Prostate gland (tissue), 2 donors: ENCODE data around the gene CACNA1E. TPM values are rescaled to one million over a fixed set of nuclear protein-coding genes. Genes with fewer than 3 reads are reported as not detected.
A peak's percentile ranks its signal among the peaks of the same experiment; 100 is the strongest.

Source experiments
- DNase-seq: peaks from one replicate; pipeline ENCODE4 v3.0.0-alpha.2; 2019; ENCODE audit warnings: low spot score
- H3K27ac ChIP-seq, 2 donors: fragments of 200-600 bp; sonication (generic); 2 replicates each; pipeline ENCODE4 v1.5.1; 2017 to 2019
- H3K27me3 ChIP-seq: fragments of 200-600 bp; sonication (generic); replicated peaks from 2 replicates; pipeline ENCODE4 v1.5.1; 2019; ENCODE audit not compliant: insufficient read depth
- H3K36me3 ChIP-seq, 2 donors: fragments of 200-600 bp; sonication (generic); 1 replicate in 1 of 2; 2 replicates in 1 of 2; pipeline versions ENCODE4 v1.5.1 to v1.8.1; 2017 to 2019
- H3K4me1 ChIP-seq: fragments of 200-600 bp; sonication (generic); replicated peaks from 2 replicates; pipeline ENCODE4 v1.5.1; 2019
- H3K4me3 ChIP-seq, 2 donors: fragments of 200-600 bp; sonication (generic); 2 replicates each; pipeline ENCODE4 v1.5.1; 2017 to 2019
- H3K9me3 ChIP-seq: fragments of 200-600 bp; sonication (generic); 2 replicates; pipeline ENCODE4 v1.5.1; 2017
- CTCF ChIP-seq, 4 experiments: fragments of 200-600 bp in 2 of 4; fragments of 450-650 bp in 2 of 4; sonication (generic) in 2 of 4; IDR thresholded peaks; 1 replicate in 3 of 4; 2 replicates in 1 of 4; pipeline ENCODE4 v1.5.1; 2016 to 2019; ENCODE audit warnings: antibody characterized with exemption in 4 of 4, mild to moderate bottlenecking in 2 of 4, moderate library complexity in 2 of 4
- POLR2A ChIP-seq: fragments of 450-650 bp; IDR thresholded peaks from one replicate; pipeline ENCODE4 v1.6.1; 2016; ENCODE audit warnings: antibody characterized with exemption, mild to moderate bottlenecking
- POLR2AphosphoS5 ChIP-seq: sonication (generic); formaldehyde crosslinking; IDR thresholded peaks from one replicate; pipeline ENCODE4 v1.6.1; 2017; ENCODE audit warnings: antibody characterized with exemption
- WGBS: methylation state at CpG from one replicate; pipeline ENCODE4 v1.1.5; 2018; 5-methylcytosine and 5-hydroxymethylcytosine counted together
- intact Hi-C: fragments of 100-400 bp; cut with DNase I; formaldehyde crosslinking; loops from one replicate; pipeline ENCODE4 v1.14.2; 2022
- total RNA-seq, 2 donors: library from RNA; depleted of rRNA; stranded (reverse); fragments of >200 nt; gene quantifications; one replicate each; pipeline ENCODE4 v1.1.0, GENCODE V29; 2016

Gene CACNA1E
- total RNA-seq, 2 donors from 2014 or later = 4.1 TPM; not detected in 1

DNA sequence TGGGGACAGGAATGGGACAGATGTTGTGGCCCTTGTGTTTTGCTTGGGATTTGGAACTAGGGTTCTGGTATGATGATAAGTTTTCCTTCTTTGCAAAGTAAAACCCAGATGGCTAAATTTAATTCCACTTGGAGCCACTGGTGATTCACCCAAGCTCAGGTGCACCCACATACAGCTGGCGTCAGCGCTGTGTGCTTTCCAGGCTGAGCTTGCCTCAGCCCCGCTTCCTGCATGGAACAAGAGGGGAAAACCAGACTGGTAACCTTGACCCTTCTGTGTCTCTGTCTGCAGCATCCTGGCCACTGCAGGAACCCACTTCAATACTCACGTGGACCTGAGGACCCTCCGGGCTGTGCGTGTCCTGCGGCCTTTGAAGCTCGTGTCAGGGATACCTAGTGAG, 94.2 kb downstream of the CACNA1E start:
- Histone ChIP-seq H3K4me3 (no peak overlapping the region), H3K9me3 (no peaks in the 10 kb centered on the region), H3K4me1 (no peaks in the 10 kb centered on the region), H3K27ac (no peak overlapping the region), H3K36me3 (no peaks in the 10 kb centered on the region), H3K27me3 (no peaks in the 10 kb centered on the region)
- intact Hi-C loops = no loop called here
- no peak for TF ChIP-seq POLR2AphosphoS5
- no peak for TF ChIP-seq CTCF (IDR thresholded peaks at IDR 0.05)
- no peak for TF ChIP-seq POLR2A
- 95% methylated on average over 8 of the region's 8 CpGs for WGBS
- DNase-seq = no peak

DNA sequence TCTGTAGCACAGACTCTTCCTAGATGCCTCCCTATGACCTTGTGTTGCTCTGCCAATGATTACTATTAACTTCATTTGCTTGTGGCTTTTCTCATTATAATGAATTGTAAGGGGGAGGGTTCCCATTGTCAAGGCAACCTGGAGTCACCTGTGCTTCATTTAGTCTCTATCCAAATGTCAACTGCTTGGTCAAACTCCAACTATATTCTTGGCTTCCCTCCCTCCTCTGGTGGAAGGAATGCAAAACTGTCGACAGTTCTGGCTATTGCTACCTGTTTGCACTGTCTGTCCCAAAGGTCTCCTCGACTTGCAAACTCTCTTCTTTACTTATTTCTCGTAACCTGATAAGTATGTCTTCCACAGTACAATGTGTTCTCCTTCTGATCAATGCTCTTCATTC, 100.3 kb downstream of the CACNA1E start:
- Histone ChIP-seq H3K4me3 (no peak overlapping the region), H3K27ac (no peak overlapping the region), H3K27me3 (no peaks in the 10 kb centered on the region), H3K9me3 (no peaks in the 10 kb centered on the region), H3K36me3 (no peaks in the 10 kb centered on the region), H3K4me1 (no peaks in the 10 kb centered on the region)
- DNase-seq = no peak
- intact Hi-C loops = no loop called here
- 39% methylated on average over 3 of the region's 3 CpGs for WGBS
- TF ChIP-seq POLR2AphosphoS5 (no peak), POLR2A (no peak), CTCF (IDR thresholded peaks at IDR 0.05) (peak in 1 of 4 experiments; percentile 13)

DNA sequence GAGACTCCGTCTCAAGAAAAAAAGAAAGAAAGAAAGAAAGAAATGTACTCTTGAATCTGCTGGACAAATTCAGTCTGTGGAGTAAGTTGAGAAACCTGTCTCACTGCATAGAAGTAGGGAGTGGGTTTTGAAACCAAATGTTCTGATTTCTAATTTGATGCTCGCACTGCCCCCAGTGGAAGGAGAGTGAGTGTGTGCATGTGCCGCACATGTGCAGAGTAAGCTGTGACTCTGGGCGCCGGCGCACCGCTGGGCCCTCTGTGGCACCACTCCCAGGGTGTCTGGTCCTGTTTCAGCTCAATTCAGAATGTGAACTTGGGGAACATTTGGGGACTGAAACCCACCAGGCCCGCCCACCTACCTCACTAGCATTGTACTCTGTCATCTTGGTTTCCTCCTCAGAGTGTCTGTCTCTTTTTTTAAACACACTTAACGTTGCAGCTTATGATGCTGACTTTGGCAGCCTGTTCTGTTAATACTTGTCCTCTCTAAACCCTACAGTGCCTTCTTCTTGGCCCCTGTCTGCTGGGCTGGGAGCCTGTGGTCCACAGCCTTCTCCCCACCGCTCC, 104.6 kb downstream of the CACNA1E start:
- no peak overlapping the region for H3K27ac ChIP-seq
- intact Hi-C loops = no loop called here
- no peaks in the 10 kb centered on the region for H3K9me3 ChIP-seq
- no peak for TF ChIP-seq POLR2A
- TF ChIP-seq CTCF (IDR thresholded peaks at IDR 0.05) = no peak
- TF ChIP-seq POLR2AphosphoS5 = no peak
- H3K4me1 ChIP-seq = no peaks in the 10 kb centered on the region
- DNase-seq = no peak
- no peaks in the 10 kb centered on the region for H3K36me3 ChIP-seq
- no peak overlapping the region for H3K4me3 ChIP-seq
- WGBS = 90% methylated on average over 10 of the region's 10 CpGs
- H3K27me3 ChIP-seq = no peaks in the 10 kb centered on the region

DNA sequence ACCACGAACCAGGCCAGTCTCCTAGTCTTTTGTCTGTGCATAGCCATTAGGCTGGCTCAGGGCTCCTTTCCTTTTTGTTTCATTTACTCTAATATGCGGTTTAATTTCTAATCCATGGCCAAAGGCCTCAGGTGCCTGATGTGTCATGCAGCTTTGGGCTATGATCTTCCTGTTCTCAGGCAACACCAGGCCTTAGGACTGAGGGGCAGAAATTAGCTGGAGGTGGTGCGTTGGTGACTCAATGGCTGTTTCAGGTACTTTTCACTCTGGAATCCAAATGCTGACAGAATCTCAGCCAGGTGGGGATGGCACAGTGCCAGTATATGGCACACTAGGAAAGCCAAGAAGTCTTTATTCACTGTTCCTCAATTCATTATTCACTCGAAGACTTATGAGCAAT, 105.3 kb downstream of the CACNA1E start:
- TF ChIP-seq CTCF (IDR thresholded peaks at IDR 0.05) = no peak
- TF ChIP-seq POLR2A = no peak
- no peak overlapping the region for H3K27ac ChIP-seq
- H3K36me3 ChIP-seq = no peaks in the 10 kb centered on the region
- no peaks in the 10 kb centered on the region for H3K9me3 ChIP-seq
- intact Hi-C loops = no loop called here
- no peak for DNase-seq
- no peaks in the 10 kb centered on the region for H3K4me1 ChIP-seq
- H3K27me3 ChIP-seq = no peaks in the 10 kb centered on the region
- WGBS = 78% methylated on average over 4 of the region's 4 CpGs
- H3K4me3 ChIP-seq = no peak overlapping the region

- no peaks in the 10 kb centered on the region for H3K9me3 ChIP-seq
- no peaks in the 10 kb centered on the region for H3K36me3 ChIP-seq
- TF ChIP-seq POLR2A (no peak), POLR2AphosphoS5 (no peak), CTCF (IDR thresholded peaks at IDR 0.05) (no peak)
- no peak for DNase-seq
- no peak overlapping the region for H3K27ac ChIP-seq
- WGBS = 23% methylated on average over 6 of the region's 6 CpGs
- H3K4me3 ChIP-seq = no peak overlapping the region
- no peaks in the 10 kb centered on the region for H3K27me3 ChIP-seq
- intact Hi-C loops = no loop called here
- H3K4me1 ChIP-seq = no peaks in the 10 kb centered on the region
Observed at GRCh38 chr1:181592255-181592859, 109.0 kb downstream of the CACNA1E start.
